Glutamatergic neuron (in vitro differentiated cells): Measurements from ENCODE around the gene CLNK. TPM values are rescaled to one million over a fixed set of nuclear protein-coding genes. Genes with fewer than 3 reads are reported as not detected.

ENCODE experiments used
- DNase-seq: peaks from one replicate; pipeline ENCODE4 v3.0.0; 2022
- H3K27ac Mint-ChIP-seq: one replicate; pipeline ENCODE4 v1.8.0; 2020; ENCODE audit warnings: mild to moderate bottlenecking, mixed read lengths, inconsistent platforms; ENCODE audit not compliant: unreplicated experiment
- H3K27me3 Mint-ChIP-seq: one replicate; pipeline ENCODE4 v1.8.0; 2020; ENCODE audit warnings: mild to moderate bottlenecking, moderate library complexity, mixed read lengths, inconsistent platforms; ENCODE audit not compliant: unreplicated experiment
- H3K36me3 Mint-ChIP-seq: one replicate; pipeline ENCODE4 v1.8.0; 2020; ENCODE audit warnings: mild to moderate bottlenecking, mixed read lengths, inconsistent platforms; ENCODE audit not compliant: unreplicated experiment
- H3K4me1 Mint-ChIP-seq: one replicate; pipeline ENCODE4 v1.8.0; 2020; ENCODE audit warnings: mild to moderate bottlenecking, low read depth, mixed read lengths, inconsistent platforms; ENCODE audit not compliant: unreplicated experiment
- H3K4me3 Mint-ChIP-seq: one replicate; pipeline ENCODE4 v1.8.0; 2020; ENCODE audit warnings: mild to moderate bottlenecking, mixed read lengths, inconsistent platforms; ENCODE audit not compliant: unreplicated experiment
- H3K9me3 Mint-ChIP-seq: one replicate; pipeline ENCODE4 v1.8.0; 2020; ENCODE audit warnings: mild to moderate bottlenecking, moderate library complexity, mixed read lengths, inconsistent platforms; ENCODE audit not compliant: unreplicated experiment
- CTCF ChIP-seq: fragments of 200-600 bp; sonication (generic); IDR thresholded peaks from one replicate; pipeline ENCODE4 v1.5.0; 2021; ENCODE audit not compliant: partially characterized antibody, unreplicated experiment
- total RNA-seq: library from RNA; stranded (reverse); fragmentation: NEBNext Ultra II Directional; extraction: Animal tissue kit (Norgen Biotek cat#: 25700); gene quantifications from one replicate; pipeline ENCODE4 v1.2.1, GENCODE V29; 2021; ENCODE audit not compliant: unreplicated experiment

CLNK gene
- total RNA-seq, 1 donor from 2014 or later = not detected

GRCh38 chr4:10581022-10581421 is 103.5 kb downstream of the CLNK start:
- no peak overlapping the region for H3K27ac Mint-ChIP-seq
- H3K4me3 Mint-ChIP-seq = no peak overlapping the region
- DNase-seq = no peak
- H3K9me3 Mint-ChIP-seq = peaks cover under 1% of the 10 kb centered on the region
- H3K27me3 Mint-ChIP-seq = peaks cover 2% of the 10 kb centered on the region
- peaks cover 14% of the 10 kb centered on the region for H3K4me1 Mint-ChIP-seq
- TF ChIP-seq CTCF = no peak
- H3K36me3 Mint-ChIP-seq = peaks cover 2% of the 10 kb centered on the region

- Mint-ChIP-seq H3K4me1 (peaks cover 17% of the 10 kb centered on the region), H3K27ac (no peak overlapping the region), H3K9me3 (peaks cover 4% of the 10 kb centered on the region), H3K4me3 (no peak overlapping the region), H3K27me3 (peaks cover 5% of the 10 kb centered on the region), H3K36me3 (peaks cover 5% of the 10 kb centered on the region)
- no peak for DNase-seq
- no peak for TF ChIP-seq CTCF
These were observed 104.9 kb downstream of the CLNK start for GRCh38 chr4:10579648-10580047.

- H3K36me3 Mint-ChIP-seq = peaks cover 5% of the 10 kb centered on the region
These were observed 106.8 kb downstream of the CLNK start for GRCh38 chr4:10577508-10578426.

GRCh38 chr4:10577018-10577417 is 107.5 kb downstream of the CLNK start:
- H3K4me1 Mint-ChIP-seq = peaks cover 13% of the 10 kb centered on the region
- peaks cover 5% of the 10 kb centered on the region for H3K36me3 Mint-ChIP-seq
- DNase-seq = no peak
- H3K4me3 Mint-ChIP-seq = no peak overlapping the region
- TF ChIP-seq CTCF = no peak
- peaks cover 4% of the 10 kb centered on the region for H3K9me3 Mint-ChIP-seq
- H3K27ac Mint-ChIP-seq = no peak overlapping the region
- peaks cover 5% of the 10 kb centered on the region for H3K27me3 Mint-ChIP-seq

More at GRCh38 chr4:10577508-10578426, 106.8 kb downstream of the CLNK start:
- no peak overlapping the region for H3K27ac Mint-ChIP-seq
- peaks cover 4% of the 10 kb centered on the region for H3K9me3 Mint-ChIP-seq
- no peak for DNase-seq
- H3K4me1 Mint-ChIP-seq = peaks cover 16% of the 10 kb centered on the region
- TF ChIP-seq CTCF = no peak
- H3K27me3 Mint-ChIP-seq = peaks cover 5% of the 10 kb centered on the region
- no peak overlapping the region for H3K4me3 Mint-ChIP-seq

- TF ChIP-seq CTCF = no peak
- H3K27ac Mint-ChIP-seq = peak overlapping the region; percentile 62
- no peak for DNase-seq
- H3K4me1 Mint-ChIP-seq = peaks cover 13% of the 10 kb centered on the region
- peaks cover 4% of the 10 kb centered on the region for H3K9me3 Mint-ChIP-seq
- no peak overlapping the region for H3K4me3 Mint-ChIP-seq
- H3K36me3 Mint-ChIP-seq = peaks cover 5% of the 10 kb centered on the region
- H3K27me3 Mint-ChIP-seq = peaks cover 5% of the 10 kb centered on the region
These were observed 108.3 kb downstream of the CLNK start for GRCh38 chr4:10576236-10576635.
